HG02642 (cell line): Measurements from ENCODE around the gene SERPINA1.
"Not testable (repeated sequence)": the region's sequence is repeated elsewhere in the genome, so short reads cannot be mapped to it uniquely, and the experiment has no call there.

Source experiments
- ATAC-seq: cut with Tn5 transposase; IDR thresholded peaks from one replicate; pipeline ENCODE4 v1.9.1; 2021; ENCODE audit warnings: mild to moderate bottlenecking; ENCODE audit not compliant: unreplicated experiment, poor library complexity

Gene SERPINA1

GRCh38 chr14:94388384-94389103, at the start of gene SERPINA1:
Gene SERPINA1 (minus strand): TSS chr14:94388602. CDS start chr14:94383237, 5,365 bp downstream.
- no peak for ATAC-seq

- no peak for ATAC-seq
Observed at GRCh38 chr14:94428610-94429009, 40.2 kb upstream of the SERPINA1 start.

- no peak for ATAC-seq
Observed at GRCh38 chr14:94427016-94427613, 38.7 kb upstream of the SERPINA1 start.

- ATAC-seq = no peak
Observed at GRCh38 chr14:94426526-94426925, 38.1 kb upstream of the SERPINA1 start.

- no peak for ATAC-seq
Observed at GRCh38 chr14:94424371-94424770, 36.0 kb upstream of the SERPINA1 start.

- ATAC-seq = peak; percentile 64
Observed at GRCh38 chr14:94423453-94424056, 35.2 kb upstream of the SERPINA1 start.

- no peak for ATAC-seq
Observed at GRCh38 chr14:94421316-94421715, 32.9 kb upstream of the SERPINA1 start.

- ATAC-seq = not testable (repeated sequence)
Observed at GRCh38 chr14:94417497-94418205, 29.2 kb upstream of the SERPINA1 start.

GRCh38 chr14:94412671-94413638, 24.6 kb upstream of the SERPINA1 start:
- no peak for ATAC-seq

- no peak for ATAC-seq
Observed at GRCh38 chr14:94411638-94412037, 23.2 kb upstream of the SERPINA1 start.

- ATAC-seq = not testable (repeated sequence)
Observed at GRCh38 chr14:94409430-94409829, 21.0 kb upstream of the SERPINA1 start.

- no peak for ATAC-seq
Observed at GRCh38 chr14:94408546-94409095, 20.2 kb upstream of the SERPINA1 start.

- ATAC-seq = no peak
Observed at GRCh38 chr14:94407906-94408305, 19.5 kb upstream of the SERPINA1 start.

- ATAC-seq = no peak
Observed at GRCh38 chr14:94406910-94407309, 18.5 kb upstream of the SERPINA1 start.

- ATAC-seq = no peak
Observed at GRCh38 chr14:94405486-94405885, 17.1 kb upstream of the SERPINA1 start.

- ATAC-seq = no peak
Observed at GRCh38 chr14:94404561-94404960, 16.2 kb upstream of the SERPINA1 start.

- ATAC-seq = no peak
Observed at GRCh38 chr14:94403312-94403932, 15.0 kb upstream of the SERPINA1 start.

GRCh38 chr14:94401083-94401482, 12.7 kb upstream of the SERPINA1 start:
- no peak for ATAC-seq

- no peak for ATAC-seq
Observed at GRCh38 chr14:94400422-94400841, 12.0 kb upstream of the SERPINA1 start.
